ENCODE data around the gene MGRN1.

The MGRN1 gene

DNA sequence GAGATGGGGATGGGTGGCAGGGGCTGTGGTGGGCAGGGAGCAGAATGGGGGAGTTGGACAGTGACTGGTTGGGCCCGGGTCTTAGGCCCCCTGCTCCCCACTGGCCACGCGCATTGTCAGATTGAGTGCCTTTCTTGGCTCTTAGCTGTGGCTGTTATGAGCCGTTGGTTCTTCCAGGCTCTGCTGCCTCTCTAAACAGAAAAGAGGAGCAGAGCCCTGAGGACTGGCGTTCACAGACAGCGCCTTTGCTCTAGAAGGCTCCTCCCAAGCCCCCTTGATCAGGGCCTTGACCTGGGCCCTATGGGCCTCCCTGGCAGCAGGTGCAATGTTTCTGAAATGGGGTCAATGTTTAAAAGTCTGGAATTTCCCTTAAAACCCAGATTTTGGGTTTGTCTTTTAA lies 54.0 kb downstream of the MGRN1 start:
- CTCF ChIA-PET, result no interaction called here
- Histone ChIP-seq H3K27ac (ENCODE audit: insufficient read depth in 1 of 2, low read depth in 1 of 2, low read length in 2 of 2, poor library complexity in 1 of 2, severe bottlenecking in 2 of 2) (no peak overlapping the region), H3K4me3 (ENCODE audit: control insufficient read depth in 1 of 7, extremely low read depth in 1 of 7, insufficient read depth in 4 of 7, low read depth in 2 of 7, low read length in 6 of 7) (no peak overlapping the region), H3K27me3 (replicated peaks in 2 of 5; ENCODE audit: control insufficient read depth in 4 of 5, insufficient read depth in 5 of 5, low read length in 4 of 5) (no peaks in the 10 kb centered on the region), H3K4me1 (ENCODE audit: control extremely low read depth in 1 of 4, control insufficient read depth in 4 of 4, insufficient read depth in 4 of 4, low read length in 3 of 4) (peaks cover 0 to 28% (median 16%) of the 10 kb centered on the region in 4 experiments), H3K36me3 (ENCODE audit: control insufficient read depth in 4 of 4, insufficient read depth in 4 of 4, low read length in 3 of 4) (peaks cover 0 to 73% (median 40%) of the 10 kb centered on the region in 4 experiments), H3K9me3 (ENCODE audit: control extremely low read depth in 1 of 5, control insufficient read depth in 4 of 5, insufficient read depth in 2 of 5, low read depth in 1 of 5, low read length in 4 of 5) (no peaks in the 10 kb centered on the region)
- 96% methylated on average over 6 of the region's 6 CpGs for WGBS (ENCODE audit: insufficient coverage)
- POLR2A ChIA-PET, result no interaction called here
- no peak for DNase-seq

DNA sequence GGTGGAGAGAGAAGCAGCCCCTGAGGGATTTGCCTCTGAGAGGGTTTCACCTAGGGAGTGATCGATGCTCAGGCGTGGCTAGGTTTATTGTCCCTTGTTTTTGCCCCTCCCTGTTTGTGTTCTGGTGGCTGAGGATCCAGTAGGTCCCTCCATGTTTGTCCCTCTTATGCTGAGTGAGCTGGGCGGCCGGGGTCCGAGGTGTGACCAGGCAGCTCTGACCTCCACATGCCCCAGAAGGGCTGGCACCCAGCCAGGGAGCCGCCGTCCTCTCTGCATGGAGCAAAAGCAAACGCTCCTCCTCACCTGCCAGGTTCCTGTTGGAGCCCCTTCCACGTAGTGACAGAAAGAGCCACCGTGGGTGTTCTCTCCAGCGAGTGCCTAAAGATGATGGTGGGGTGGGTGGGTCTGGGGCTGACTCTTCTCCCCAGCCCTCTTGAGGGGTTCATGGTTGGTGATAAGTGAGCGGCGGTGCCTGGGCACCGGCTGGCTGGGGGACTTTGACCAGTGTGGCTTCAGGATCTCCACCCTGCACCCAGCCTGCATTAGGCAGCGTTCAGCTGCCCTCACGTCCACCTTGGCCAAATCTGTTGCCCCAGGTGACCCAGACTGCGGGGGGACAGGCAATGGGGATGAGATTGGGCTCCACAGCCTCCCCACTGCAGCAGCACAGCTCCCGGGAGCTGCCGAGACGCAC lies 54.7 kb downstream of the MGRN1 start:
- POLR2A ChIA-PET, result no interaction called here
- CTCF ChIA-PET, result interaction anchor here (0.9 to 1.2 kb wide), 2 partner anchors 29 to 31 kb away, joined by 3 read pairs; no protein-coding TSS in a partner anchor
- H3K4me1 ChIP-seq (ENCODE audit: control extremely low read depth in 1 of 4, control insufficient read depth in 4 of 4, insufficient read depth in 4 of 4, low read length in 3 of 4), result peaks cover 0 to 28% (median 16%) of the 10 kb centered on the region in 4 experiments
- no peaks in the 10 kb centered on the region for H3K27me3 ChIP-seq (replicated peaks in 2 of 5; ENCODE audit: control insufficient read depth in 4 of 5, insufficient read depth in 5 of 5, low read length in 4 of 5)
- no peak overlapping the region for H3K4me3 ChIP-seq (ENCODE audit: control insufficient read depth in 1 of 7, extremely low read depth in 1 of 7, insufficient read depth in 4 of 7, low read depth in 2 of 7, low read length in 6 of 7)
- H3K27ac ChIP-seq (ENCODE audit: insufficient read depth in 1 of 2, low read depth in 1 of 2, low read length in 2 of 2, poor library complexity in 1 of 2, severe bottlenecking in 2 of 2), result no peak overlapping the region
- DNase-seq, result no peak
- 96% methylated on average over 16 of the region's 20 CpGs for WGBS (ENCODE audit: insufficient coverage)
- H3K36me3 ChIP-seq (ENCODE audit: control insufficient read depth in 4 of 4, insufficient read depth in 4 of 4, low read length in 3 of 4), result peaks cover under 1 to 77% (median 44%) of the 10 kb centered on the region in 4 experiments
- no peaks in the 10 kb centered on the region for H3K9me3 ChIP-seq (ENCODE audit: control extremely low read depth in 1 of 5, control insufficient read depth in 4 of 5, insufficient read depth in 2 of 5, low read depth in 1 of 5, low read length in 4 of 5)

DNA sequence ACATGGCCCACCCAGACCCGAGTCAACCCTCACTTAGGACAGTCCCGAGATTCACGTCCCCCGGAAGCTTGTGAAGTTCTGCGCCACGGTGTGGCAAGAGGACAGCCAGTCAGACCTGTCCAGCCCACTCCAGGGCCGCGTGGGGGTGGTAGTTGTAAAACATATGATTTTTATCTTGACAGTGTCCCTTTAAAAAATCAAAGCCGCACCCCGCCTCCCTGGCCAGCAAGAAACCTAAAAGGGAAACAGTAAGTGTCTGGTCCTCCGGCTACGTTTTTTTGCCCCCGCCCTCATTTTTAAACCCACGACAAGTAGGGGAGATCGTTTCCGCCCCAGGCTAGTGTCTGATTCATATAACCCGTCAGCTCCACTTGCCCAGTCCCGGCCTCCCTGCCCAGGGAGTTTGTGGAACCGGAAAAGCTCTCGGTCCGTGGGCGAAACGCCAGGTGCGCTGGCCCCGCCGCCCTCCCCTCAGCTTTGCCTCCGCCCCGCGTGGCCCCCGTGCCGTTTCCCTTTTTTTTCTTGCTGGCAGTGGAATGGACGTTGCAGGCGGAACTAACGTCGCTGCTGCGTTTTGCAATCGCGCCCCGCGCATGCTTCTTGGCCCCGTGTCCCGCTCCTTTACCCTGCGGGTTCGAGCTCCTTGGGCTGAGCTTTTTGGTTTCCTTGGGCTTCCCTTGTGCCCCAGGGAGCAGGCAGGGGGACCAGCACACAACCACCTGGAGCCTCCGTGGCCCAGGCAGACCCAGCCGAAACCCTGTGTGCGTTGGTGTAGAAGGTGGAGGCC lies 55.4 kb downstream of the MGRN1 start:
- peak in 2 of 3 donors; percentile 39 to 40 for DNase-seq
- no peak overlapping the region for H3K4me3 ChIP-seq (ENCODE audit: control insufficient read depth in 1 of 7, extremely low read depth in 1 of 7, insufficient read depth in 4 of 7, low read depth in 2 of 7, low read length in 6 of 7)
- CTCF ChIA-PET, result interaction anchor here (0.9 to 1.3 kb wide), 3 partner anchors 15 to 31 kb away, joined by 3 to 4 read pairs (median 3); no protein-coding TSS in a partner anchor

DNA sequence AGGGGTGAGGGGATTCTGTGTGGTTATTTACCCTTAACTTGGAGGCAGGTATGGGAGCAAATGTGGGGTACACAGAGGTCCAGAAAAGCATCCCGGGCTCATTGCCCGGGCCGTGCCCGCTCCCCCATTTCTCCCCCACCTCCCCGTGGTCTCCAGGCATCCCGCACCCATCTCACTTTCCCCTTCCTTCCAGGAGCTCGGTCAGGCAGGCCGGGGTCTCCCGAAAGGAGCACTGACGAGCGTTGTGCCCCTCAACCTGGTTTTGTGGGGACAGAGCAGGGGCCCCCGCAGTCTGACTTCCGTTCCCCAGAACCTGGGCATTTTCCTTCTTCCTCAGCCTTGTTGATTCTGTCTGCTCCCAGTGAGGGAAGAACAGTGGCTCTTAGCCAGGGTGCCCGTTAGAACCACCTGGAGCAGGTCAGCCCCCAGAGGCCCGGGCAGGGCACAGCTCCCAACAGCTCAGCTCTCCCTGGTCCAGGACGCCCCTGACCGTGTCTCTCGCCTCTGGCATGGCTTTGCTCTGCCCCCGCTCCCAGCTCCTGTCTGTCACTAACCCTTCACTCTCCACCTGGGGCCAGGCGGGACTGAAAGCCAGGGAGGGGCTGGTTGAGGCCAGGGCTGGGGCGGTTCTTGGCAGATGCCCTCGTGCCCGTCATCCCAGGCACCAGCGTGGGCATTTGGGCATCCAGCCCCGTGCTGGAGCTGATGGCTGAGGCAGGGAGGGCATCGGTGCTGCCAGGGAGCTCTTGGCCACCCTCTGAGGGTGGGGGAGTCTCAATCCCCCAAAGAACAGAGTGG lies 56.2 kb downstream of the MGRN1 start:
- Histone ChIP-seq H3K4me3 (ENCODE audit: control insufficient read depth in 1 of 7, extremely low read depth in 1 of 7, insufficient read depth in 4 of 7, low read depth in 2 of 7, low read length in 6 of 7) (no peak overlapping the region), H3K9me3 (ENCODE audit: control extremely low read depth in 1 of 5, control insufficient read depth in 4 of 5, insufficient read depth in 2 of 5, low read depth in 1 of 5, low read length in 4 of 5) (no peaks in the 10 kb centered on the region), H3K36me3 (ENCODE audit: control insufficient read depth in 4 of 4, insufficient read depth in 4 of 4, low read length in 3 of 4) (peaks cover 2 to 88% (median 52%) of the 10 kb centered on the region in 4 experiments), H3K27me3 (replicated peaks in 2 of 5; ENCODE audit: control insufficient read depth in 4 of 5, insufficient read depth in 5 of 5, low read length in 4 of 5) (no peaks in the 10 kb centered on the region), H3K27ac (ENCODE audit: insufficient read depth in 1 of 2, low read depth in 1 of 2, low read length in 2 of 2, poor library complexity in 1 of 2, severe bottlenecking in 2 of 2) (no peak overlapping the region), H3K4me1 (ENCODE audit: control extremely low read depth in 1 of 4, control insufficient read depth in 4 of 4, insufficient read depth in 4 of 4, low read length in 3 of 4) (peaks cover 0 to 19% (median 10%) of the 10 kb centered on the region in 4 experiments)
- CTCF ChIA-PET, result interaction anchor here (0.5 to 1.3 kb wide), 2 partner anchors 15 to 222 kb away, joined by 4 to 5 read pairs; no protein-coding TSS in a partner anchor
- no peak for DNase-seq
- 91% methylated on average over 22 of the region's 26 CpGs for WGBS (ENCODE audit: insufficient coverage)
- POLR2A ChIA-PET, result interaction anchor here (0.7 kb wide), 1 partner anchor 9 kb away, joined by 3 read pairs; no protein-coding TSS in a partner anchor

More for the DNA sequence above, 55.4 kb downstream of the MGRN1 start:
- 93% methylated on average over 38 of the region's 47 CpGs for WGBS (ENCODE audit: insufficient coverage)
- H3K27ac ChIP-seq (ENCODE audit: insufficient read depth in 1 of 2, low read depth in 1 of 2, low read length in 2 of 2, poor library complexity in 1 of 2, severe bottlenecking in 2 of 2), result no peak overlapping the region
- H3K27me3 ChIP-seq (replicated peaks in 2 of 5; ENCODE audit: control insufficient read depth in 4 of 5, insufficient read depth in 5 of 5, low read length in 4 of 5), result no peaks in the 10 kb centered on the region
- peaks cover 2 to 85% (median 50%) of the 10 kb centered on the region in 4 experiments for H3K36me3 ChIP-seq (ENCODE audit: control insufficient read depth in 4 of 4, insufficient read depth in 4 of 4, low read length in 3 of 4)
- H3K9me3 ChIP-seq (ENCODE audit: control extremely low read depth in 1 of 5, control insufficient read depth in 4 of 5, insufficient read depth in 2 of 5, low read depth in 1 of 5, low read length in 4 of 5), result no peaks in the 10 kb centered on the region
- POLR2A ChIA-PET, result interaction anchor here (0.7 kb wide), 1 partner anchor 9 kb away, joined by 3 read pairs; no protein-coding TSS in a partner anchor
- peaks cover 0 to 27% (median 16%) of the 10 kb centered on the region in 4 experiments for H3K4me1 ChIP-seq (ENCODE audit: control extremely low read depth in 1 of 4, control insufficient read depth in 4 of 4, insufficient read depth in 4 of 4, low read length in 3 of 4)

DNA sequence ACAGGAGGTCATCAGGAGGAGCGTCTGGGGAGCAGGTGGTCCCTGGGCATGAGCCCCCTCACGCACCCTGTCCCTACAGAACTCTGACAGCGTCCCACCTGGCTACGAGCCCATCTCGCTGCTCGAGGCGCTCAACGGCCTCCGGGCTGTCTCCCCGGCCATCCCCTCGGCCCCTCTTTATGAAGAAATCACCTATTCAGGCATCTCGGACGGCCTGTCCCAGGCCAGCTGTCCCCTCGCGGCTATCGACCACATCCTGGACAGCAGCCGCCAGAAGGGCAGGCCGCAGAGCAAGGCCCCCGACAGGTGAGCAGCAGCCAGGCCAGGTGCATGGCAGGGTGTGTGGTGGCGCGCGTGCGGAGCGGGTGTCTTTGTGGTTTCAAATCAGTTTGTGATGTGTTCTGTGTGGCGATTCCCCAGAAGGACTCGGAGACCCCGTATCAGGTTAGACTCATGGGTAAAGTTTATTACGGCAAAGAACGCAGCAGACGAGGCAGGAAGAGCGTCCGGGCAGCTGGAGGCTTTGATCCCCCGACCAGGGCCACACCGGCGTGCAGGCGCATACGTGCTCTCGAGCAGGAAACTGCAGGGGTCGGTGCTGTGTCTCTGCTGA lies 57.0 kb downstream of the MGRN1 start:
- CTCF ChIA-PET, result interaction anchor here (1.3 to 2.1 kb wide), 3 partner anchors 11 to 60 kb away, joined by 4 to 10 read pairs (median 10); no protein-coding TSS in a partner anchor
- H3K36me3 ChIP-seq (ENCODE audit: control insufficient read depth in 4 of 4, insufficient read depth in 4 of 4, low read length in 3 of 4), result peaks cover 2 to 94% (median 57%) of the 10 kb centered on the region in 4 experiments
- no peaks in the 10 kb centered on the region for H3K9me3 ChIP-seq (ENCODE audit: control extremely low read depth in 1 of 5, control insufficient read depth in 4 of 5, insufficient read depth in 2 of 5, low read depth in 1 of 5, low read length in 4 of 5)
- WGBS (ENCODE audit: insufficient coverage), result 97% methylated on average over 38 of the region's 39 CpGs
- no peak overlapping the region for H3K4me3 ChIP-seq (ENCODE audit: control insufficient read depth in 1 of 7, extremely low read depth in 1 of 7, insufficient read depth in 4 of 7, low read depth in 2 of 7, low read length in 6 of 7)
- peaks cover 0 to 12% (median 3%) of the 10 kb centered on the region in 4 experiments for H3K4me1 ChIP-seq (ENCODE audit: control extremely low read depth in 1 of 4, control insufficient read depth in 4 of 4, insufficient read depth in 4 of 4, low read length in 3 of 4)
- H3K27ac ChIP-seq (ENCODE audit: insufficient read depth in 1 of 2, low read depth in 1 of 2, low read length in 2 of 2, poor library complexity in 1 of 2, severe bottlenecking in 2 of 2), result no peak overlapping the region
- DNase-seq, result no peak
- POLR2A ChIA-PET, result no interaction called here
- no peaks in the 10 kb centered on the region for H3K27me3 ChIP-seq (replicated peaks in 2 of 5; ENCODE audit: control insufficient read depth in 4 of 5, insufficient read depth in 5 of 5, low read length in 4 of 5)

DNA sequence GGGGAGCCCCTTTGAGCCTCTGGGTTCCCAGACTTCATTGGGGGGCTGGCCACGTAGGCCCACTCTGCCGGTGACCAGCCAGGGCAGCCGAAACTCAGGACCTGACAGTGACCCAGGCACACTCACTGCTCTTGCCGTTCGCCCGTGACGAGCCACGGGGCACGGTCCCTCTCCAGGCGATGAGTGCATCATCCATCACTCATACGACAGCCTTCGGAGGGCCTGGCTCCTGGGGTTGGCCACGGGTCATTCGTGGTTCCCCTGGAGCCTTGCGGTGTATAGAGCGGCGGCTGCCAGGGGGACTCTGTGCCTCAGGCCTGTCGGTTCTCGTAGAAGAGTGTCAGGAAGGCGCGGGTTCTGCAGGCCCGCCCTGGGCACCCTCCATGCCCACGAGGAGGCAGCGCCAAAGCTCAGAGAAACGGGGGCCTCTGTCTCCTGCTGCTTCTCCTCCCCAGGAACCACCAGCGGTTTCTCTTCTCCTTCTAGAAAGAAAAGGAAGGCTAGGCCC lies 57.5 kb downstream of the MGRN1 start:
- no peak for DNase-seq
- WGBS (ENCODE audit: insufficient coverage), result 97% methylated on average over 25 of the region's 26 CpGs
- H3K27me3 ChIP-seq (replicated peaks in 2 of 5; ENCODE audit: control insufficient read depth in 4 of 5, insufficient read depth in 5 of 5, low read length in 4 of 5), result no peaks in the 10 kb centered on the region
- no peak overlapping the region for H3K4me3 ChIP-seq (ENCODE audit: control insufficient read depth in 1 of 7, extremely low read depth in 1 of 7, insufficient read depth in 4 of 7, low read depth in 2 of 7, low read length in 6 of 7)
- ChIA-PET CTCF (interaction anchor here (0.9 to 2.1 kb wide), 7 partner anchors 12 to 61 kb away, joined by 3 to 10 read pairs (median 6); no protein-coding TSS in a partner anchor), POLR2A (no interaction called here)
- peaks cover 3 to 95% (median 62%) of the 10 kb centered on the region in 4 experiments for H3K36me3 ChIP-seq (ENCODE audit: control insufficient read depth in 4 of 4, insufficient read depth in 4 of 4, low read length in 3 of 4)
- no peaks in the 10 kb centered on the region for H3K9me3 ChIP-seq (ENCODE audit: control extremely low read depth in 1 of 5, control insufficient read depth in 4 of 5, insufficient read depth in 2 of 5, low read depth in 1 of 5, low read length in 4 of 5)
- H3K27ac ChIP-seq (ENCODE audit: insufficient read depth in 1 of 2, low read depth in 1 of 2, low read length in 2 of 2, poor library complexity in 1 of 2, severe bottlenecking in 2 of 2), result no peak overlapping the region
- peaks cover 0 to 6% (median 0%) of the 10 kb centered on the region in 4 experiments for H3K4me1 ChIP-seq (ENCODE audit: control extremely low read depth in 1 of 4, control insufficient read depth in 4 of 4, insufficient read depth in 4 of 4, low read length in 3 of 4)

All from common myeloid progenitor, CD34-positive (primary cell).